GM12865 (cell line): Measurements from ENCODE around the gene ENPP3.

Experiments used
- DNase-seq: peaks from one replicate; pipeline ENCODE4 v3.0.0; 2010; ENCODE audit warnings: low read depth
- H3K4me3 ChIP-seq: 2 replicates; pipeline ENCODE4 v1.5.1; 2011; ENCODE audit warnings: mild to moderate bottlenecking, low read depth, low read length, control low read depth
- TF ChIP-seq, protein P1 (sequence below): IDR thresholded peaks from 2 replicates; pipeline ENCODE4 v1.5.1; 2011; ENCODE audit warnings: low read length, control low read depth, low read depth, inconsistent platforms; ENCODE audit not compliant: insufficient read depth; ENCODE audit errors: missing control alignments

Gene ENPP3

DNA sequence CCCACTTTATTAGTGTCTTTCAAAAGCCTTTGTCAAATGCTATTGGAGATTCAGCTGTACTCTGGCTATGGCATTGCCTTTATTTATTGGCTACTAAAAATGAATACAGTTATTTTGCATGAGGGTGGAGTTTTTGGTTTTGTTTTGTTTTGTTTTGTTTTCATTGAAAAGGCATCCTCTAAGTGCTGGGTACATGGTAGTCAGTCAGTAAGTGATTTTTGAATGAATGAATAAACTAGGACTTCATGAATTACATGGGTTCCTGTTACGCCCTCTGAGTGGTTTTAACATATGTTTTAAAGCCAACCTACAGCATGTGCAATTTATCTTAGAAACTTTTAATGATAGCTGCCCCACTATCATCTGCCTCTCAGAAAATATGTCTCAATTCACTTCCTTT lies 131.9 kb downstream of the ENPP3 start:
- TF ChIP-seq, protein P1, sequence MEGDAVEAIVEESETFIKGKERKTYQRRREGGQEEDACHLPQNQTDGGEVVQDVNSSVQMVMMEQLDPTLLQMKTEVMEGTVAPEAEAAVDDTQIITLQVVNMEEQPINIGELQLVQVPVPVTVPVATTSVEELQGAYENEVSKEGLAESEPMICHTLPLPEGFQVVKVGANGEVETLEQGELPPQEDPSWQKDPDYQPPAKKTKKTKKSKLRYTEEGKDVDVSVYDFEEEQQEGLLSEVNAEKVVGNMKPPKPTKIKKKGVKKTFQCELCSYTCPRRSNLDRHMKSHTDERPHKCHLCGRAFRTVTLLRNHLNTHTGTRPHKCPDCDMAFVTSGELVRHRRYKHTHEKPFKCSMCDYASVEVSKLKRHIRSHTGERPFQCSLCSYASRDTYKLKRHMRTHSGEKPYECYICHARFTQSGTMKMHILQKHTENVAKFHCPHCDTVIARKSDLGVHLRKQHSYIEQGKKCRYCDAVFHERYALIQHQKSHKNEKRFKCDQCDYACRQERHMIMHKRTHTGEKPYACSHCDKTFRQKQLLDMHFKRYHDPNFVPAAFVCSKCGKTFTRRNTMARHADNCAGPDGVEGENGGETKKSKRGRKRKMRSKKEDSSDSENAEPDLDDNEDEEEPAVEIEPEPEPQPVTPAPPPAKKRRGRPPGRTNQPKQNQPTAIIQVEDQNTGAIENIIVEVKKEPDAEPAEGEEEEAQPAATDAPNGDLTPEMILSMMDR = no peak
- no peak overlapping the region for H3K4me3 ChIP-seq
- no peak for DNase-seq

DNA sequence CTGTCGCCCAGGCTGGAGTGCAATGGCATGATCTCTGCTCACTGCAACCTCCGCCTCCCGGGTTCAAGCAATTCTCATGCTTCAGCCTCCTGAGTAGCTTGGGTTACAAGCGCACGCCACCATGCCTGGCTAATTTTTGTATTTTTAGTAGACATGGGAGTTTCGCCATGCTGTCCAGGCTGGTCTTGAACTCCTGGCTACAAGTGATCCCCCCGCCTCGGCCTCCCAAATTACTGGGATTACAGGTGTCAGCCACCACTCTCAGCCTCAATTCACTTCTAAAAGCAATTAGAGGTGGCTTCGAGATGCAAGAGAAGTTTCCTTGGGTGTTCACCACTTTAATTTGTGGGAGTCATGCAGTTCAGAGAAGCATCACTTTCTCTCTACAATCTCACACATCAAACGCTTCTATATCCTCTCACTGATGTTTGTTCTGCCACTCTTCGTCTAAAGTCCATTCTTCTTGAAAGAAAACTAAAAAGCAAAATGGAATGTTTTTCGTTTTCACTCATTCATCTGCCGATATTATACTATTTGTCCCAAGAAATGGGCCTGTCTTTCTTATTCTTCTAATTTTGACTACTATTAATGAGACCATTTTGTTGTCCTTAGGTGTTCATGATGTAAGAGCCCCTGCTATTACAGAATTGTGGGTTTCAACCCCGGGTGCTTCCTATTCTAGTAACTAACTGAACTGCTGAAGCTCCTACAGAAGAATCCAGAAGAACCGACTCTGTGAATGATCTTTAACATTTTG lies 132.5 kb downstream of the ENPP3 start:
- DNase-seq = no peak
- no peak overlapping the region for H3K4me3 ChIP-seq

DNA sequence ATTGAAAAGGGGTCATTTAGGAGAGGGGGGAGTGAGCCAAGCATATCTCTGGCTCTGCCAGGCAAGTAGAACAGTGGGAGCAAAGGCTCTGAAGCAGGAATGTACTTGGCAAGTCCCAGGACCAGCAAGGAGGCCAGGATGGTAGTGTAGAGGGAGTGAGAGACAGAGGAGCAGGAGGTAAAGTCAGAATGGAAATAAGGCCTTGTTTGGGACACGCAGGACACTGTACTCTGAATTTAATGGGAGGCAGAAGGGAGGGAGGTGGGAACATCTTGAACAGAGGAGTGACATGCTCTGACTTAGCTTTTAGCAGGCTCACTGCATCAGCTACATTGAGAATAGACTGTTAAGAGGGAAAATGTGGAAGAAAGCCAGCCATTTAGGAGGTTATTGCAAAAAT lies 133.7 kb downstream of the ENPP3 start:
- TF ChIP-seq, protein P1 = no peak
- no peak overlapping the region for H3K4me3 ChIP-seq
- DNase-seq = no peak

More for the DNA sequence above, 132.5 kb downstream of the ENPP3 start:
- TF ChIP-seq, protein P1 = no peak

DNA sequence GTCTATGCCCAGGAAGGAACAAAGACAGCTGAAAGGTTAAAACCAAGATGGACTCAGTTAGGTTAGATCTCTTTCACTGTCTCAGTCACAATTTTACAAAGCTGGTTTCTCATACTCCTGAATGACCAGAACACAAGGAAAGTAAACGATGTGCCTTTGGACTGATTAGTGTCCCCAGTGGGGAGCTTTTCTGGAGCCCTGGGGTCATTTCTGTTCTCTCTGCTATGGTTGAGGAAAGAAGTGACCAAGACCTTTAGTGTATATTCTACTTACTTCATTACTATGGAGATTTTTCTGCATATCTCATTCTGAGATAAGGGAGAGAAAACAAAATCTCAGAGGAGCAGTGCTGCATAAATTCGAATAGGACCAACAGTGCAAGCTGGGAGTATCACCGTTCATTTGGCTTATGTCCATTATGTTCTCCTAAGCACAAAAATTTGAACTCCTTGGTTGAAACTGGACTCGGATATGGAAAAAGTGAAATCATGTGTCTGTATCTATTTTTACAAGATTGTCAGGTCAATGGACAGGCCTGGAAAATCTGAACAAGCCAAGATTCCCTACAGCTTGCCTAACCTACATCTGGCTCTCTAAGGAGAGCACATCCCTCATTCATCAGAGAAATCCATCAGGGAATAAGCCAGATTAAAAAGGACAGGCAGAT lies 136.3 kb downstream of the ENPP3 start:
- no peak overlapping the region for H3K4me3 ChIP-seq
- DNase-seq = no peak
- TF ChIP-seq, protein P1 = no peak

DNA sequence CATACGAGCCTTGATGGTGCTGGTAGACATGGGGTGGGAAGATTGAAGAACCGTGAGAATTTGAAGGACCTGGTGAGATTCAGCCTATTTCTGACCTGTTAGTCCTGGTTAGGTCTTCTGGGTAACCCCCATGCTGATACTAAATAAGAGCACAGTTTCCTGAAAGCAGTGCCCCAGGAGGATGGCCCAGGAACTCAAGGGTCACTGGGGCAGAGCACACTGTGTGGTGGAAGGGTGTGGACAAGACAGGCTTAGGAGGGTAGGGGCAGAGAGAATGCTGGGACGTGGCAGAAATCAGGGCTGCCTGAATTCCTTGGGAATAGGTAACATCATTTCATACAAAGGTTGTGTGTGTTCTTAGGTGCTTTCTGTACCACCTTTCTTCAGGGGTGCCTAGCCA lies 138.8 kb downstream of the ENPP3 start:
- no peak for DNase-seq
- no peak overlapping the region for H3K4me3 ChIP-seq
- TF ChIP-seq, protein P1 = no peak

DNA sequence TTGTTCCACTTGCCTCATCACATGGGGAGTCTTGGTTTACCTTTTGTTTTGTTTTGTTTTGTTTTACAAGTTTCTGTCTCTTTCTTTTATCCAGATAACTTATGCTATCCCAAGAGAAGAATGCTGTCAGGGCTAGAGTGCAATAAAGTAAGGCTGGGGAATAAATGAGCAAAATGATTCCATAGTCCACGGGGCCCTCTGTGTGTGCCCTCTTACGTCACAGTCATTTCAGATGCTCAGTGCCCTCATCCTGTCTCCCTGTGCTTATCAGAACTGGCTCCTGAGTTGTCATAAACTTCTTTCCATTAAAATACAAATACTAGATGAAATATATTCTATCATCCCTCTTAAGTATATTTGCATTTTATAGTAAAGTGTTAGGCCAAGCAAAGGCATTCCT lies 139.9 kb downstream of the ENPP3 start:
- TF ChIP-seq, protein P1 = no peak
- DNase-seq = no peak
- H3K4me3 ChIP-seq = no peak overlapping the region

DNA sequence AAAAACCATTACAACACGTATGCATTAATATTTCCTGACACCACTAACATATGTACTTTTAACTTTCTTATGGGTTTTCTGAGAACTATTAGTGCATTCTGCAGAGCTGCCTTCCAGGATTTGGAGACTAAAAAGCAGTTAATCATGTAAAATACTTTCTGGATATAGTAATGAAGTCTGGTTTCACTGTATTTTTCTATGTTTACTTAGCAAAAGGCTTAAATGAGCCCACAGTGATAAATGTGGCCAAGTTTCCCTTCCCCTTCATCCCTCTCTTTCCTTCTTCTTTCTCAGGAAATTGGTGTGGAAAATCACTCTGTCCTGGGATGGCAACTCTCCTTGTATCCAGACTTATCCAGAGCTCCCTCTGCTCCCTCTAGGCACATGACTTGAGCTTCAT lies 141.1 kb downstream of the ENPP3 start:
- DNase-seq = no peak
- TF ChIP-seq, protein P1 = no peak
- H3K4me3 ChIP-seq = no peak overlapping the region
